K562 (cell line): Measurements from ENCODE around the gene PLCL1. TPM values are rescaled to one million over a fixed set of nuclear protein-coding genes. Genes with fewer than 3 reads are reported as not detected.

ENCODE experiments used
- ATAC-seq: fragments of 200-7000 bp; cut with Tn5 transposase; 3 replicates; pipeline ENCODE4 v1.9.1; 2020; ENCODE audit warnings: moderate library complexity
- BruUV-seq: library from RNA; stranded (reverse); fragments of 400-500 nt; replicated peaks from 2 replicates; lab custom pipeline; 2021; lab: Mats Ljungman, UMichigan
- CTCF ChIA-PET: fragments of 300-600 bp; formaldehyde crosslinking; extraction: SDS; loops from one replicate; lab custom pipeline; 2021; ENCODE audit warnings: low intra/inter-chr PET ratio; lab: Yijun Ruan, JAX
- POLR2A ChIA-PET: fragments of 300-600, 350-650 bp; sonication (Branson Sonifier 250); formaldehyde crosslinking; extraction: SDS; loops from one replicate; lab custom pipeline; 2021; ENCODE audit warnings: antibody characterized with exemption, inconsistent platforms; lab: Yijun Ruan, JAX
- DNase-seq, 4 experiments: peaks; one replicate each; pipeline versions ENCODE4 v3.0.0 to v3.0.0-alpha.2; 2011 to 2018; ENCODE audit warnings: low spot score in 3 of 4, mixed read lengths in 3 of 4; ENCODE audit errors: extremely low read depth in 1 of 4
- FAIRE-seq: peaks from 2 replicates; lab custom pipeline; 2011; peaks lifted over from hg19 to GRCh38; lab: Jason Lieb, UNC
- H2AFZ ChIP-seq: 2 replicates; pipeline ENCODE4 v1.6.0; 2011; ENCODE audit warnings: low read depth, low read length, control low read depth, inconsistent platforms
- H3K27ac ChIP-seq: fragments of 200-600 bp; 3 replicates; pipeline ENCODE4 v1.8.0; 2011; ENCODE audit warnings: low read depth, mild to moderate bottlenecking, control low read depth, inconsistent platforms, low read length, moderate library complexity, mixed read lengths; ENCODE audit errors: extremely low read depth
- H3K27me3 ChIP-seq, 2 experiments: fragments of 300-600 bp in 1 of 2; 2 replicates in 1 of 2; 3 replicates in 1 of 2; pipeline versions ENCODE4 v1.6.0 to v1.8.0; 2011; ENCODE audit warnings: inconsistent platforms in 2 of 2, low read length in 2 of 2, mild to moderate bottlenecking in 1 of 2, mixed read lengths in 1 of 2, moderate library complexity in 1 of 2; ENCODE audit not compliant: control insufficient read depth in 2 of 2, insufficient read depth in 2 of 2
- H3K36me3 ChIP-seq: fragments of 300-600 bp; 3 replicates; pipeline ENCODE4 v1.8.0; 2011; ENCODE audit warnings: mild to moderate bottlenecking, low read length, inconsistent platforms; ENCODE audit not compliant: control insufficient read depth, insufficient read depth
- H3K4me1 ChIP-seq, 2 experiments: fragments of 200-600 bp in 1 of 2; replicated peaks in 1 of 2; 2 replicates in 1 of 2; 3 replicates in 1 of 2; pipeline versions ENCODE4 v1.5.1 to v1.8.0; 2011; ENCODE audit warnings: inconsistent platforms in 2 of 2, low read length in 2 of 2, mild to moderate bottlenecking in 1 of 2, mixed read lengths in 1 of 2, moderate library complexity in 1 of 2; ENCODE audit not compliant: control insufficient read depth in 2 of 2, insufficient read depth in 2 of 2
- H3K4me2 ChIP-seq: 2 replicates; pipeline ENCODE4 v1.6.1; 2011; ENCODE audit warnings: low read length, control low read depth, inconsistent platforms, mixed read lengths; ENCODE audit not compliant: insufficient read depth
- H3K4me3 ChIP-seq: fragments of 200-600 bp; sonication (generic), shearing (Covaris generic); 2 replicates; pipeline ENCODE4 v1.5.1; 2016; ENCODE audit warnings: control low read depth, inconsistent platforms
- H3K79me2 ChIP-seq: fragments of 200-600 bp; 3 replicates; pipeline ENCODE4 v1.8.0; 2011; ENCODE audit warnings: low read length, inconsistent platforms; ENCODE audit not compliant: control insufficient read depth, insufficient read depth
- H3K9ac ChIP-seq, 2 experiments: 2 replicates each; pipeline versions ENCODE4 v1.6.0 to v1.6.1; 2011; ENCODE audit warnings: low read depth in 2 of 2, low read length in 2 of 2, control low read depth in 1 of 2, inconsistent platforms in 1 of 2, mild to moderate bottlenecking in 1 of 2, mixed read lengths in 1 of 2; ENCODE audit not compliant: insufficient read depth in 1 of 2
- H3K9me1 ChIP-seq: one replicate; pipeline ENCODE4 v1.6.0; 2011; ENCODE audit warnings: inconsistent platforms, mild to moderate bottlenecking, low read length, moderate library complexity; ENCODE audit not compliant: control insufficient read depth, insufficient read depth
- H3K9me3 ChIP-seq: replicated peaks from 2 replicates; pipeline ENCODE4 v1.5.1; 2011; ENCODE audit warnings: low read depth, low read length, inconsistent platforms; ENCODE audit not compliant: control insufficient read depth, insufficient read depth
- H4K20me1 ChIP-seq: replicated peaks from 2 replicates; pipeline ENCODE4 v1.6.1; 2011; ENCODE audit warnings: low read length, inconsistent platforms, mixed read lengths; ENCODE audit not compliant: control insufficient read depth, insufficient read depth
- ATF2 ChIP-seq: sonication (generic); formaldehyde crosslinking; IDR thresholded peaks from 2 replicates; pipeline ENCODE4 v1.8.1; 2022; ENCODE audit warnings: missing genetic modification reagents
- CREB3 ChIP-seq: fragments of 450-650 bp; conservative IDR thresholded peaks from 2 replicates; pipeline ENCODE4 v1.6.1; 2016; ENCODE audit warnings: missing genetic modification characterization, low read depth, mild to moderate bottlenecking, missing compliant biosample characterization, moderate library complexity
- REST ChIP-seq, 2 experiments: fragments of 450-650 bp; formaldehyde crosslinking in 1 of 2; IDR thresholded peaks; 2 replicates each; pipeline versions ENCODE4 v1.4.0 to v1.6.1; 2014 to 2020; ENCODE audit warnings: mild to moderate bottlenecking in 2 of 2, borderline replicate concordance in 1 of 2, low read depth in 1 of 2
- TAF15 ChIP-seq: fragments of 200-400 bp; formaldehyde crosslinking; IDR thresholded peaks from 2 replicates; pipeline ENCODE4 v1.6.1; 2017; ENCODE audit warnings: mild to moderate bottlenecking, low read depth, low read length, moderate library complexity
- TCF15 ChIP-seq: fragments of 250-450 bp; sonication (Bioruptor Pico); IDR thresholded peaks from 2 replicates; pipeline ENCODE4 v1.8.0; 2022; ENCODE audit warnings: moderate library complexity, mild to moderate bottlenecking, inconsistent platforms
- whole genome bisulfite sequencing: fragments of 100-300 bp; shearing (Covaris generic); methylation state at CpG from one replicate; pipeline ENCODE4 v1.1.6; 2016; ENCODE audit warnings: low coverage, mixed read lengths; ENCODE audit not compliant: insufficient coverage; ENCODE audit errors: missing lambda C conversion rate; 5-methylcytosine and 5-hydroxymethylcytosine counted together
- in situ Hi-C: fragments of 300-500 bp; cut with MboI; formaldehyde crosslinking; loops from 4 replicates; pipeline ENCODE4 v1.15.0; 2018; ENCODE audit warnings: inconsistent platforms, mixed read lengths
- intact Hi-C: fragments of 100-400 bp; cut with micrococcal nuclease; formaldehyde crosslinking; loops from 2 replicates; pipeline ENCODE4 v1.14.2; 2022
- polyA plus RNA-seq, 8 experiments: library from polyadenylated mRNA; depleted of rRNA in 4 of 8; stranded (reverse) in 5 of 8; unstranded in 3 of 8; fragments of >200 nt; fragmentation: Nextera tagmentation in 2 of 8; fragmentation: Illumina TruSeq in 1 of 8; extraction: Ambion mirVana in 2 of 8; extraction: Trizol in 1 of 8; gene quantifications; 2 replicates each; pipeline versions ENCODE4 v1.2.1 to v1.2.3, GENCODE V29; 2011 to 2014; ENCODE audit warnings: inconsistent platforms in 1 of 8, missing spikeins in 1 of 8
- total RNA-seq, 7 experiments: library from RNA; depleted of rRNA in 6 of 7; stranded (reverse); fragments of >200 nt in 6 of 7; fragmentation: Illumina TruSeq in 2 of 7; extraction: Trizol in 2 of 7; gene quantifications; 2 replicates each; pipeline versions ENCODE4 v1.2.1 to v1.2.3, GENCODE V29; 2011 to 2021; ENCODE audit warnings: low replicate concordance in 1 of 7

Gene PLCL1
- total and polyA plus RNA-seq, 9 of the 15 experiments (the other 6 are each of a cell fraction or from before 2014, with no cell fraction given), result 2.0 to 17.7 (median 8.6) TPM

GRCh38 chr2:198101688-198102087, 297.3 kb downstream of the PLCL1 start (continued):
- no peak for TF ChIP-seq ATF2 (CRISPR knock-in tag)
- TF ChIP-seq, all 486 proteins: peak for 0

- Histone ChIP-seq H3K79me2 (no peaks in the 10 kb centered on the region), H3K4me3 (no peak overlapping the region), H3K9me1 (no peaks in the 10 kb centered on the region), H2AFZ (no peak overlapping the region), H3K9me3 (no peaks in the 10 kb centered on the region), H3K27ac (no peak overlapping the region), H4K20me1 (no peaks in the 10 kb centered on the region), H3K4me2 (no peak overlapping the region), H3K27me3 (no peaks in the 10 kb centered on the region), H3K9ac (no peak overlapping the region), H3K36me3 (peaks cover 33% of the 10 kb centered on the region; the same call in 2 of the 3 replicates), H3K4me1 (peaks cover 2 to 13% of the 10 kb centered on the region in 2 experiments; a peak in 3 of 5 replicates)
- ATAC-seq (no peak), FAIRE-seq (no peak), DNase-seq (no peak)
- CTCF ChIA-PET, result no interaction called here
- in situ Hi-C loops, result no loop called here
- POLR2A ChIA-PET, result no interaction called here
- BruUV-seq, result no TSS peak
- intact Hi-C loops, result no loop called here
- 69% methylated on average over 2 of the region's 3 CpGs for WGBS
- TF ChIP-seq TAF15 (no peak), TCF15 (CRISPR knock-in tag) (no peak), CREB3 (tag) (no peak), REST (IDR thresholded peaks at IDR 0.05; ENCODE audit: borderline replicate concordance) (no peak), REST (CRISPR knock-in tag; IDR thresholded peaks at IDR 0.05; ENCODE audit: low read depth) (no peak)
Observed at GRCh38 chr2:198102120-198102519, 297.7 kb downstream of the PLCL1 start.
